Stimulated activated CD8-positive, alpha-beta memory T cell treated with anti-CD3 and anti-CD28 coated beads, Interleukin-2, amount 100 ng/mL, for 1 hour (primary cell): ENCODE data around the gene TMIGD3.

Experiments used
- DNase-seq, 2 donors: peaks; one replicate each; pipeline ENCODE4 v3.0.0-alpha.2; 2020; ENCODE audit warnings: low read depth in 2 of 2

The TMIGD3 gene

DNA sequence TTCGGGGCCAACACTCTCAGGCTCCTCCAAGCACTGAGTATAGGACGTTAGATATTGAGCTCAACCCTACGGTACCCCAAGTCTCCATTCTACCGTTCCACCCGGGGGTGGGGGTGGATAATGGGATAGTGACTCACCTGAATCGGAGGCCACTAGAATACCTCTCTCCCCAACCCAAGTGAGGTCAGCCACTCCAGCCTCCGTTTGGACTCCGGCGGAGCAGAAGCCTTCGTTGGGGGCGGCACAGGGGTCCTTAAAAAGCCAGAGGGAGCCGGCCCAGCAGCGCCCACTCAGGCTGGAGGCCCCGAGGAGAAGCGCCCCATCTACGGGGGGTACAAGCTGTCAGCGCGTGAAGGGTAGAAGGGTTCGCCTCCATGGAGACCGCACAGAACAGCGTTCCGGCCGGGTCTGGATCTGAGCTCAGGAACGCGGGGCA is 54.9 kb downstream of the TMIGD3 start:
- DNase-seq, result no peak

DNA sequence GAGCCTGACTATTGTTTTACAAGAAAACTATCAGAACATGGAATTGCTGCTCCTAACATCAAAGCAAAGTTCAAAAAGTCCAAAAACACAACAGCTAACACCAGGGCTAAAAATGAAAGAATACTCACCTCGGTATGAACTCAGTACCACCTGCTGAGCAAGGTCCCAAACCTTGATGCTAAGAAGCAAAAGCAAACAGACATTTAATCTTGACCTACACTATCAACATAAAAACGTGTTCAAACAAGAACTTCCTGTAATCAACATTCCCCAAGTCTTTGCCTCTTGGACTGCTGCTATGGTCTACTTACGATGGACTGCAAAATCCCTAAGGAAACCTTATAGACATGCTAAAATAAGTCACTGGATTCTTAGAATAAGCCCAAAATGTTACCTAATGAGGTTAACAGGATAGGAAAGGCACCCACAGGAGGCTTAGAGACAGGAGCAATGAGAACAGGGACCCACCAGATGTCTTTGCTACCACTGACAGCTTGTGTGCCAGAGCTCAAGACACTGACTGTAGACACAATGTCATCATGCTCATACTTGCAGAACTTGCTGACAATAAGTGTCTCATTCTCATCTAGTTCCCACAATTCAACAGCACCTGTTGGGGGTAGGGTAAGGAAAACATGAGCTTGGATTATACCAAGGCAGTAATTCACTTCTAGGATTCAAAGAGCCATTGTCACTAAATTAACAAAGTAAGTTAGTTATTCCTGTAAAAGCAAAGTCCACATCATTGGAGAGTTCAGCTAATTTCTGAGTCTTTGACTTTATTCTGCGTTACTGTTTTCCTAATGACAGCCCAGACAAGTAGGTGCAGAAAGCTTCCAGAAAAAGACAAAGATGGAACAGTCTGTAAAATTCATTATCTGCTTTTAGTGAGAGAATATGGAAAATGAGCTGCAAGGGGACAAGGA is 56.2 kb downstream of the TMIGD3 start:
- no peak for DNase-seq

DNA sequence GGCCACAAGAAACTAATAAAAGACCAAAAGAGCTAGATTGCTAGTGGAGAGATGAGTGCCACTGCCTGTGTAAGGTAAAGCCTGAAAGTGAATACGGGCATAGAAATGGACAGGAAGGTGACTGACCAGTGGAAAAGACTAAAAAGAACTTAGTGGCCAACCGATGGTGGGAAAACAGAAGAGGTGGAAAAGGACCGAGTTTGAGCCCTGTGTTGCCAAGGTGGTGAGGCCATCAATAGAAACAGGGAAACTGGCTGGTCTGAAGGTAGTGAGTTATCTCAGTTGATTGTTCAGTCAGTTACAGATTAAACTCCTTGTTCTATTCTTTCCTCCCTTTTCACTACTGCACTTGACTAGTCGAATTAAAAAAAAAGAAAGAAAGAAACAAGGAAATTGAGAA is 56.9 kb downstream of the TMIGD3 start:
- DNase-seq, result no peak

DNA sequence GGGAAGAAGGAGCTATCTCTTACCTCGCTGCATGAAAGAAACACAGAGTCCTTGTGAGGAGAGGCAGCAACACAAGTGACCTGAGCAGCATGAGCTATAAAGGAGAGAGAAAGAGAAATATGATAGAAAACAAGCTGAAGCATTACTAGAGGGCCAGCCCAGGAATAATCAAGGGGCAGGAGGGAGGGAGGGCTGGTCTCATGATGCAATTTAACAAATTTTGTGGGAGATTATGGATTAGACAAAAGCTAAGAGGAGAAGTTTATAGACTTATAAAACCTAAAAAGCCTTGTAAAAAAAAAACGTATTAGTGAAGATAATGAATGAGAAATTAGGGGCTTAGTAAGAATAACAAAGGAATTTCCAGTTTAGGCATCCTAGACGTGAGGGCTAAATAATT is 59.4 kb downstream of the TMIGD3 start:
- DNase-seq, result no peak

DNA sequence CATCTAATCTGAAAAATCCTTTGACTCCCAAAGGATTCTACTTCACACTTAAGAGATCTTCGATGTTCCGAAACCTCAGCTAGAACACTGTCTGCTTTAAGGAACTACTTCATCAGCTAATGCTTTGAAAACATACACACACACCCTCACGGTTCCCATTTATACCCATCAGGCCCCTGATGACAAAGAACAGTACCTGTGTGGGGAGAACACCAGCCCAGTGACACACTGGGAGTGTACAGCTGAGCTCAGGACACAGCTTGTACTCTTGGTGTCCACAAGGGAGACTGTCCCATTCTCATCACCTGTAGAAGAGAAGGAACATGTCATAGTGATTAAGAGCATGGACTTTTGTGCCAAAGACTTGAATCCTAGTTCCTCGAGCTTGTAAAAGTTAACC is 61.0 kb downstream of the TMIGD3 start:
- DNase-seq, result no peak

DNA sequence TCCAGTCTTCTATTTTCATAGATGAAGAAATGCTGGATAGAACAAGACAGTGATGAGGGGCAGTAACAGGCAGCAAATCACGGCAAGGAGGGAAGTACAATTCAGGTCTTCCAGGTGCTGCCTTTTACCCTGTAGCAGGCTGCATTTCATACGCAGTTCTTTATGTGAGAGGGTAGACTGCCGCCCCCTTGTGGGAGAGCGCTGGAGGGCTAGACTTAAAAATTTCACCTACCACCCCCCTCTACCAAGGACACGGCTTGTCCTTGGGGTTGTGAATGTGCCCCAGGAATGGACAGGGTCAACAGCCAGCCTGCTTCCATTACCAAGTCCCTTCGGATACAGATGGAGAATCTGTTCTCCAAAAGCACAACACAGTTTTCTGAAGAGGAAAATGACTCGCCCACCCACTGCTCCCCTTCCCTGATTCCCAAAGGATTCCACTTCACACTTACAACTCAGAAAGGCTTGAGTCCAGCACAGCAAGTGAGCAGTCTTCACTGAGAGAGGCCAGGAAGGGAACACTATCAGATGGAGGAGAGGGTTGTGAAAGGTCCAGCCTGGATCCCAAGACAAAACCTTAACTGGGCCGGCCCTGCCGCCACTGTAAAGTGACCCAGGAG is 61.8 kb downstream of the TMIGD3 start:
- DNase-seq, result peak; percentile 33 to 58

DNA sequence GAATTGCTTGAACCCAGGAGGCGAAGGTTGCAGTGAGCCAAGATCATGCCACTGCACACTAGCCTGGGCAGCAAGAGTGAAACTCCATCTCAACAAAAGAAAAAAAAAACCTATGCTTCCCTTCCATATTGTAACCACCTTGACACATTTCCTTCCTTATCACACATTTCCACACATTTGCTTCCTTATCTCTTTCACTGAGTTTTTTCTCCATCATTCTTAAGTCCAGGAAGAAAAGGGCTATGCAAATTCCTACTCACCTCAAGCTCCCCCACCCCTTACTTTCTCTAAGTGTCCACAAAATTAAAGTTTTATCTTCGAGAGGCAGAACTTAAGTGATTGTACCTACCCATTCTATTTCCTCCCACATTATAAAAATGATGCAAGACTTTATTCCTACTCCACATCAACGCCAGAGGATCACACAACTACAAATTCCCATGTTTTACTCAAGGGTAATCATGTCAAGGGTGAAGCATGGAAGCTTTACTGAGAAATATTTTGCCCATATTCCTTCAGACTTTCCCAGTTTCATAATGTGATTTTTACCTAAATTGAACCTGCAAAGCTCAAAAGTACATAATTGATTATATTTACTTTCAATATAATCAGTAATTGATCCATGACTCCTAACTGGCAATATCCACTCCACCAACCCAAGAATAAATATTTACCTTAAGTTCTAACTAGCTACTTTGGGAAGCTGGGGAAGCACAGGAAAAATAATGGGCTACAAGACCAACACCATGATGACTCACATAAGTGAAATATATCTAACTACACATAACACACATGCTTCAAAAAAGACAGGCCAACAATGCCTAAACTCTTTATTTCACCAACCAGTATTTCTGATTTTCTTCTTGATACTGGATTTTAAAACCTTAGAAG is 63.7 kb downstream of the TMIGD3 start:
- no peak for DNase-seq

DNA sequence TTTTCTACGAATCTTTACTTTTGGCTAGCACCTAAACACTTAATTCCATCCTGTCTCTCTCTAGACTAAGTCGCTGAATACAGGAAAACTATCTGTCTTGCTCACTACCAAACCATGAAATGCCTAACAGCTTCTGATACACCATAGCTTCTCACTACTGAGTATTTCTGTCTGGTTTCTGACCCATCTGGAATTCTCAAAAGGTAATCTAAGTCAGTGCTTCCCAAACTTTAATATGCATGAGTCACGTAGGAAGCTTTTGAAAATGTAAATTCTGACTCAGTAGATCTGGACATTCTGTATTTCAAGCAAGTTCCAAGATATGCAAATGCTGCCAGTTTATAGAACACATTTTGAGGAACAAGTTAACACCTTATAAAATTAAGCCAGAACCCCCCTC is 66.7 kb downstream of the TMIGD3 start:
- DNase-seq, result no peak
